Endothelial cell of umbilical vein (primary cell): Measurements from ENCODE around the gene CTF1.

Source experiments
- CTCF ChIP-seq, 2 donors: IDR thresholded peaks; 1 replicate in 1 of 2; 2 replicates in 1 of 2; pipeline ENCODE4 v1.5.1; 2011; ENCODE audit warnings: low read length in 2 of 2, mild to moderate bottlenecking in 2 of 2, moderate library complexity in 2 of 2, control low read depth in 1 of 2, inconsistent platforms in 1 of 2, low read depth in 1 of 2; ENCODE audit not compliant: insufficient read depth in 1 of 2; ENCODE audit errors: extremely low read depth in 1 of 2
- EZH2 ChIP-seq: IDR thresholded peaks from 2 replicates; pipeline ENCODE4 v1.6.1; 2012; ENCODE audit warnings: borderline replicate concordance, low read depth, mild to moderate bottlenecking, moderate library complexity, low read length, inconsistent platforms; ENCODE audit not compliant: severe bottlenecking
- FOS ChIP-seq: IDR thresholded peaks from 2 replicates; pipeline ENCODE4 v1.6.1; 2011; ENCODE audit warnings: mild to moderate bottlenecking, low read length, moderate library complexity, borderline replicate concordance; ENCODE audit not compliant: insufficient read depth
- GATA2 ChIP-seq: IDR thresholded peaks from 2 replicates; pipeline ENCODE4 v1.7.0; 2011; ENCODE audit warnings: low read depth, mild to moderate bottlenecking, moderate library complexity, mixed read lengths, low read length; ENCODE audit not compliant: insufficient read length, insufficient read depth
- JUN ChIP-seq: IDR thresholded peaks from 2 replicates; pipeline ENCODE4 v1.6.1; 2011; ENCODE audit warnings: borderline replicate concordance, low read depth; ENCODE audit not compliant: insufficient read length, insufficient read depth
- MAX ChIP-seq: IDR thresholded peaks from 2 replicates; pipeline ENCODE4 v1.6.1; 2011; ENCODE audit not compliant: insufficient read depth, insufficient read length
- MYC ChIP-seq: IDR thresholded peaks from one replicate; pipeline ENCODE4 v1.6.1; 2011; ENCODE audit warnings: mild to moderate bottlenecking, low read depth, low read length
- POLR2A ChIP-seq: IDR thresholded peaks from 2 replicates; pipeline ENCODE4 v1.6.1; 2012; ENCODE audit warnings: low read depth, mild to moderate bottlenecking, control low read depth, low read length
- POLR2AphosphoS5 ChIP-seq: IDR thresholded peaks from 2 replicates; pipeline ENCODE4 v1.6.1; 2012; ENCODE audit warnings: low read depth, mild to moderate bottlenecking, control low read depth, low read length, moderate library complexity; ENCODE audit not compliant: insufficient read depth

- no peak for TF ChIP-seq POLR2AphosphoS5
- no peak for TF ChIP-seq CTCF (IDR thresholded peaks at IDR 0.05; ENCODE audit: extremely low read depth in 1 of 2, insufficient read depth in 1 of 2, low read depth in 1 of 2, low read length in 2 of 2)
- no peak for TF ChIP-seq MYC
- no peak for TF ChIP-seq JUN
- TF ChIP-seq POLR2A = no peak
- TF ChIP-seq EZH2 = no peak
- no peak for TF ChIP-seq GATA2
- no peak for TF ChIP-seq MAX
- TF ChIP-seq FOS = no peak
Measured at GRCh38 chr16:30850246-30850645, 46.2 kb upstream of the CTF1 start.
